Spleen (tissue), 11 donors: Measurements from ENCODE around the gene PLCH1. TPM values are rescaled to one million over a fixed set of nuclear protein-coding genes. Genes with fewer than 3 reads are reported as not detected.

Source experiments
- DNase-seq: peaks from one replicate; pipeline ENCODE4 v3.0.0-alpha.2; 2020
- H3K27ac ChIP-seq, 8 donors: fragments of 200-600 bp; sonication (generic) in 7 of 8; 1 replicate in 4 of 8; 2 replicates in 4 of 8; pipeline versions ENCODE4 v1.5.0 to v1.8.0; 2016 to 2021; ENCODE audit warnings: inconsistent platforms in 4 of 8, mild to moderate bottlenecking in 4 of 8, moderate library complexity in 1 of 8
- H3K27me3 ChIP-seq, 7 donors: fragments of 200-600 bp; sonication (generic) in 6 of 7; replicated peaks in 1 of 7; 1 replicate in 4 of 7; 2 replicates in 3 of 7; pipeline versions ENCODE4 v1.5.0 to v1.8.0; 2016 to 2021; ENCODE audit warnings: inconsistent platforms in 3 of 7, mild to moderate bottlenecking in 1 of 7
- H3K36me3 ChIP-seq, 6 donors: fragments of 200-600 bp; sonication (generic) in 5 of 6; 1 replicate in 4 of 6; 2 replicates in 2 of 6; pipeline versions ENCODE4 v1.5.0 to v1.8.0; 2016 to 2021; ENCODE audit warnings: inconsistent platforms in 2 of 6
- H3K4me1 ChIP-seq, 6 donors: fragments of 200-600 bp; sonication (generic) in 5 of 6; 1 replicate in 3 of 6; 2 replicates in 3 of 6; pipeline versions ENCODE4 v1.5.0 to v1.8.0; 2016 to 2021; ENCODE audit warnings: inconsistent platforms in 3 of 6
- H3K4me3 ChIP-seq, 8 donors: fragments of 200-600 bp; sonication (generic) in 7 of 8; 1 replicate in 4 of 8; 2 replicates in 4 of 8; pipeline versions ENCODE4 v1.5.0 to v1.8.0; 2016 to 2021; ENCODE audit warnings: inconsistent platforms in 4 of 8, mild to moderate bottlenecking in 4 of 8, moderate library complexity in 2 of 8
- H3K9me3 ChIP-seq, 8 donors: fragments of 200-600 bp; sonication (generic) in 7 of 8; 1 replicate in 4 of 8; 2 replicates in 4 of 8; pipeline versions ENCODE4 v1.5.0 to v1.8.0; 2016 to 2021; ENCODE audit warnings: inconsistent platforms in 4 of 8
- CTCF ChIP-seq, 11 experiments: fragments of 200-600 bp in 7 of 11; fragments of 450-650 bp in 4 of 11; sonication (generic) in 4 of 11; IDR thresholded peaks in 8 of 11; conservative IDR thresholded peaks in 3 of 11; 1 replicate in 7 of 11; 2 replicates in 4 of 11; pipeline versions ENCODE4 v1.4.0 to v1.8.0; 2016 to 2021; ENCODE audit warnings: antibody characterized with exemption in 11 of 11, inconsistent platforms in 4 of 11, mild to moderate bottlenecking in 1 of 11
- POLR2A ChIP-seq, 3 donors: fragments of 450-650 bp; IDR thresholded peaks; one replicate each; pipeline ENCODE4 v1.5.1; 2017; ENCODE audit warnings: antibody characterized with exemption in 3 of 3, mild to moderate bottlenecking in 1 of 3
- POLR2AphosphoS5 ChIP-seq, 3 donors: sonication (generic); formaldehyde crosslinking; IDR thresholded peaks; one replicate each; pipeline ENCODE4 v1.5.1; 2017; ENCODE audit warnings: antibody characterized with exemption in 3 of 3
- WGBS, 5 donors: extraction: QIAGEN DNeasy Blood & Tissue Kit in 3 of 5; methylation state at CpG; one replicate each; pipeline versions ENCODE4 v1.1.5 to v1.1.7; 2013 to 2018; 5-methylcytosine and 5-hydroxymethylcytosine counted together
- intact Hi-C: fragments of 100-400 bp; cut with DNase I; formaldehyde crosslinking; loops from one replicate; pipeline ENCODE4 v1.15.0; 2023; ENCODE audit warnings: low total_unique reads
- polyA plus RNA-seq, 3 donors: library from polyadenylated mRNA; stranded (reverse); fragments of 200-250 nt; gene quantifications; one replicate each; pipeline ENCODE4 v1.2.1, GENCODE V29; 2013
- total RNA-seq, 7 donors: library from RNA; depleted of rRNA in 3 of 7; stranded (reverse); fragments of >200 nt in 3 of 7; fragmentation: NEBNext Ultra II Directional in 4 of 7; extraction: Animal tissue kit (Norgen Biotek cat#: 25700) in 4 of 7; gene quantifications; one replicate each; pipeline versions ENCODE4 v1.1.0 to v1.2.1, GENCODE V29; 2016 to 2021
- donor health status: healthy with polysubstance abuse.
- donor health status: DM: no; HTN: no; CAD: no; lungs with moderate emphysema.
- donor health status: DM: no; HTN: no; CAD: no.
- donor health status: Bipolar disorder and iron deficiency.
- donor health status: healthy.
- donor health status: DM: no; HTN: no; CAD: no.
- donor health status: DM: yes; HTN: yes; CAD: no.

The PLCH1 gene
- total and polyA plus RNA-seq, 10 donors: 0.02 to 0.37 (median 0.13) TPM; not detected in 1

- TF ChIP-seq POLR2A (IDR thresholded peaks at IDR 0.05) (no peak), POLR2AphosphoS5 (IDR thresholded peaks at IDR 0.05) (no peak), CTCF (IDR thresholded peaks at IDR 0.05 in 8 of 11, conservative IDR thresholded peaks at IDR 0.05 in 3 of 11) (no peak)
Observed at GRCh38 chr3:155496206-155496605, 248.7 kb downstream of the PLCH1 start.

GRCh38 chr3:155495387-155495786 lies 249.5 kb downstream of the PLCH1 start:
- H3K4me1 ChIP-seq: peaks cover 0 to 7% (median 0%) of the 10 kb centered on the region in 6 donors
- no peaks in the 10 kb centered on the region for H3K27me3 ChIP-seq
- no peak overlapping the region for H3K27ac ChIP-seq
- intact Hi-C loops: no loop called here
- TF ChIP-seq POLR2AphosphoS5 (IDR thresholded peaks at IDR 0.05) (no peak), POLR2A (IDR thresholded peaks at IDR 0.05) (no peak), CTCF (IDR thresholded peaks at IDR 0.05 in 8 of 11, conservative IDR thresholded peaks at IDR 0.05 in 3 of 11) (no peak)
- DNase-seq: no peak
- WGBS, 5 donors: 81 to 87% (median 85%) methylated on average over 4 of the region's 4 CpGs
- H3K9me3 ChIP-seq: no peaks in the 10 kb centered on the region
- no peaks in the 10 kb centered on the region for H3K36me3 ChIP-seq
- no peak overlapping the region for H3K4me3 ChIP-seq

More at GRCh38 chr3:155496206-155496605, 248.7 kb downstream of the PLCH1 start:
- H3K9me3 ChIP-seq: no peaks in the 10 kb centered on the region
- no peaks in the 10 kb centered on the region for H3K27me3 ChIP-seq
- peaks cover 0 to 7% (median 0%) of the 10 kb centered on the region in 6 donors for H3K4me1 ChIP-seq
- H3K27ac ChIP-seq: no peak overlapping the region
- intact Hi-C loops: no loop called here
- H3K4me3 ChIP-seq: no peak overlapping the region
- DNase-seq: no peak
- H3K36me3 ChIP-seq: no peaks in the 10 kb centered on the region

- 19 to 35% (median 21%) methylated on average over 5 of the region's 5 CpGs for WGBS, 5 donors
- intact Hi-C loops: no loop called here
- no peaks in the 10 kb centered on the region for H3K27me3 ChIP-seq
- no peaks in the 10 kb centered on the region for H3K36me3 ChIP-seq
- H3K4me1 ChIP-seq: peaks cover 0 to 7% (median 0%) of the 10 kb centered on the region in 6 donors
- no peak for DNase-seq
- H3K9me3 ChIP-seq: no peaks in the 10 kb centered on the region
- TF ChIP-seq POLR2A (IDR thresholded peaks at IDR 0.05) (no peak), POLR2AphosphoS5 (IDR thresholded peaks at IDR 0.05) (no peak), CTCF (IDR thresholded peaks at IDR 0.05 in 8 of 11, conservative IDR thresholded peaks at IDR 0.05 in 3 of 11) (no peak)
- H3K27ac ChIP-seq: no peak overlapping the region
- H3K4me3 ChIP-seq: no peak overlapping the region
Observed at GRCh38 chr3:155494332-155494731, 250.5 kb downstream of the PLCH1 start.

- no peak overlapping the region for H3K27ac ChIP-seq
- 94 to 100% (median 96%) methylated on average over 1 of the region's 1 CpG for WGBS, 5 donors
- DNase-seq: no peak
- H3K27me3 ChIP-seq: no peaks in the 10 kb centered on the region
- no peaks in the 10 kb centered on the region for H3K36me3 ChIP-seq
- H3K4me1 ChIP-seq: peaks cover 0 to 7% (median 0%) of the 10 kb centered on the region in 6 donors
- H3K4me3 ChIP-seq: no peak overlapping the region
- intact Hi-C loops: no loop called here
- no peak for TF ChIP-seq CTCF (IDR thresholded peaks at IDR 0.05 in 8 of 11, conservative IDR thresholded peaks at IDR 0.05 in 3 of 11)
- no peak for TF ChIP-seq POLR2AphosphoS5 (IDR thresholded peaks at IDR 0.05)
- TF ChIP-seq POLR2A (IDR thresholded peaks at IDR 0.05): no peak
- H3K9me3 ChIP-seq: no peaks in the 10 kb centered on the region
Observed at GRCh38 chr3:155492841-155493240, 252.0 kb downstream of the PLCH1 start.
